ENCODE data around the gene ZSCAN21.

The ZSCAN21 gene

GRCh38 chr7:100053215-100053614 lies 3.6 kb downstream of the ZSCAN21 start:
- Mint-ChIP-seq H3K4me1 (peaks cover 16% of the 10 kb centered on the region), H3K27me3 (no peaks in the 10 kb centered on the region), H3K4me3 (no peak overlapping the region), H3K27ac (no peak overlapping the region), H3K9me3 (no peaks in the 10 kb centered on the region), H3K36me3 (peaks cover 16% of the 10 kb centered on the region)
- ATAC-seq = no peak

GRCh38 chr7:100057006-100057405 lies 7.4 kb downstream of the ZSCAN21 start:
- Mint-ChIP-seq H3K36me3 (peaks cover 38% of the 10 kb centered on the region), H3K27me3 (no peaks in the 10 kb centered on the region), H3K27ac (no peak overlapping the region), H3K4me1 (peaks cover 6% of the 10 kb centered on the region), H3K9me3 (no peaks in the 10 kb centered on the region), H3K4me3 (no peak overlapping the region)
- ATAC-seq = no peak

- peaks cover 46% of the 10 kb centered on the region for H3K36me3 Mint-ChIP-seq
- peak; percentile 43 for ATAC-seq
- no peaks in the 10 kb centered on the region for H3K9me3 Mint-ChIP-seq
- H3K4me3 Mint-ChIP-seq = no peak overlapping the region
- H3K27me3 Mint-ChIP-seq = no peaks in the 10 kb centered on the region
- no peak overlapping the region for H3K27ac Mint-ChIP-seq
- H3K4me1 Mint-ChIP-seq = peaks cover 6% of the 10 kb centered on the region
These were observed 9.7 kb downstream of the ZSCAN21 start for GRCh38 chr7:100059251-100059739.

- Mint-ChIP-seq H3K27ac (no peak overlapping the region), H3K27me3 (no peaks in the 10 kb centered on the region), H3K36me3 (peaks cover 54% of the 10 kb centered on the region), H3K9me3 (no peaks in the 10 kb centered on the region), H3K4me1 (peaks cover 6% of the 10 kb centered on the region), H3K4me3 (no peak overlapping the region)
- ATAC-seq = no peak
These were observed 12.1 kb downstream of the ZSCAN21 start for GRCh38 chr7:100061518-100062193.

GRCh38 chr7:100063376-100063775 lies 13.8 kb downstream of the ZSCAN21 start:
- Mint-ChIP-seq H3K27me3 (no peaks in the 10 kb centered on the region), H3K9me3 (no peaks in the 10 kb centered on the region), H3K36me3 (peaks cover 48% of the 10 kb centered on the region), H3K27ac (no peak overlapping the region), H3K4me1 (no peaks in the 10 kb centered on the region), H3K4me3 (no peak overlapping the region)
- ATAC-seq = no peak

GRCh38 chr7:100064162-100064561 lies 14.6 kb downstream of the ZSCAN21 start:
- no peak overlapping the region for H3K4me3 Mint-ChIP-seq
- no peaks in the 10 kb centered on the region for H3K27me3 Mint-ChIP-seq
- peaks cover 48% of the 10 kb centered on the region for H3K36me3 Mint-ChIP-seq
- H3K27ac Mint-ChIP-seq = no peak overlapping the region
- H3K4me1 Mint-ChIP-seq = no peaks in the 10 kb centered on the region
- no peaks in the 10 kb centered on the region for H3K9me3 Mint-ChIP-seq
- no peak for ATAC-seq

GRCh38 chr7:100065452-100066186 lies 16.0 kb downstream of the ZSCAN21 start:
- Mint-ChIP-seq H3K27ac (no peak overlapping the region), H3K27me3 (no peaks in the 10 kb centered on the region), H3K36me3 (peaks cover 53% of the 10 kb centered on the region), H3K4me3 (no peak overlapping the region), H3K4me1 (no peaks in the 10 kb centered on the region), H3K9me3 (peaks cover 5% of the 10 kb centered on the region)
- ATAC-seq = no peak

GRCh38 chr7:100066953-100067352 lies 17.4 kb downstream of the ZSCAN21 start:
- Mint-ChIP-seq H3K36me3 (peaks cover 54% of the 10 kb centered on the region), H3K27me3 (no peaks in the 10 kb centered on the region), H3K4me1 (no peaks in the 10 kb centered on the region), H3K27ac (no peak overlapping the region), H3K4me3 (no peak overlapping the region), H3K9me3 (peaks cover 12% of the 10 kb centered on the region)
- ATAC-seq = no peak

- Mint-ChIP-seq H3K4me1 (no peaks in the 10 kb centered on the region), H3K4me3 (no peak overlapping the region), H3K36me3 (peaks cover 68% of the 10 kb centered on the region), H3K27ac (no peak overlapping the region), H3K9me3 (peaks cover 18% of the 10 kb centered on the region), H3K27me3 (no peaks in the 10 kb centered on the region)
- ATAC-seq = no peak
These were observed 20.4 kb downstream of the ZSCAN21 start for GRCh38 chr7:100069991-100070390.

GRCh38 chr7:100071018-100071723 lies 21.6 kb downstream of the ZSCAN21 start:
- ATAC-seq = no peak
- Mint-ChIP-seq H3K27me3 (no peaks in the 10 kb centered on the region), H3K27ac (no peak overlapping the region), H3K4me1 (peaks cover 3% of the 10 kb centered on the region), H3K9me3 (peaks cover 18% of the 10 kb centered on the region), H3K4me3 (no peak overlapping the region), H3K36me3 (peaks cover 79% of the 10 kb centered on the region)

- Mint-ChIP-seq H3K4me3 (no peak overlapping the region), H3K36me3 (peaks cover 83% of the 10 kb centered on the region), H3K4me1 (peaks cover 5% of the 10 kb centered on the region), H3K27me3 (no peaks in the 10 kb centered on the region), H3K9me3 (peaks cover 18% of the 10 kb centered on the region), H3K27ac (no peak overlapping the region)
- no peak for ATAC-seq
These were observed 22.9 kb downstream of the ZSCAN21 start for GRCh38 chr7:100072462-100072861.

GRCh38 chr7:100074841-100075240 lies 25.3 kb downstream of the ZSCAN21 start:
- no peak for ATAC-seq
- no peak overlapping the region for H3K27ac Mint-ChIP-seq

GRCh38 chr7:100075418-100075817 lies 25.8 kb downstream of the ZSCAN21 start:
- ATAC-seq = no peak
- Mint-ChIP-seq H3K9me3 (peaks cover 15% of the 10 kb centered on the region), H3K27me3 (no peaks in the 10 kb centered on the region), H3K4me1 (peaks cover 22% of the 10 kb centered on the region), H3K27ac (no peak overlapping the region), H3K36me3 (peaks cover 79% of the 10 kb centered on the region), H3K4me3 (no peak overlapping the region)

More at GRCh38 chr7:100074841-100075240, 25.3 kb downstream of the ZSCAN21 start:
- Mint-ChIP-seq H3K4me3 (no peak overlapping the region), H3K4me1 (peaks cover 16% of the 10 kb centered on the region), H3K27me3 (no peaks in the 10 kb centered on the region), H3K9me3 (peaks cover 18% of the 10 kb centered on the region), H3K36me3 (peaks cover 85% of the 10 kb centered on the region)

GRCh38 chr7:100077205-100077604 lies 27.6 kb downstream of the ZSCAN21 start:
- Mint-ChIP-seq H3K27ac (no peak overlapping the region), H3K4me1 (peaks cover 31% of the 10 kb centered on the region), H3K9me3 (peaks cover 3% of the 10 kb centered on the region), H3K27me3 (no peaks in the 10 kb centered on the region), H3K4me3 (no peak overlapping the region), H3K36me3 (peaks cover 61% of the 10 kb centered on the region)
- no peak for ATAC-seq

- Mint-ChIP-seq H3K27me3 (no peaks in the 10 kb centered on the region), H3K4me1 (peaks cover 42% of the 10 kb centered on the region), H3K27ac (no peak overlapping the region), H3K4me3 (no peak overlapping the region), H3K36me3 (peaks cover 42% of the 10 kb centered on the region), H3K9me3 (no peaks in the 10 kb centered on the region)
- ATAC-seq = no peak
These were observed 29.5 kb downstream of the ZSCAN21 start for GRCh38 chr7:100079024-100079560.
